K562 (cell line): ENCODE data around the gene LLGL2. TPM values are rescaled to one million over a fixed set of nuclear protein-coding genes. Genes with fewer than 3 reads are reported as not detected.
A peak's percentile ranks its signal among the peaks of the same experiment; 100 is the strongest.

Experiments
- CEBPG ChIP-seq, 3 experiments: fragments of 200-800 bp in 1 of 3; sonication (Bioruptor generic) in 1 of 3; sonication (generic) in 1 of 3; formaldehyde crosslinking in 1 of 3; IDR thresholded peaks in 2 of 3; conservative IDR thresholded peaks in 1 of 3; 2 replicates each; pipeline versions ENCODE4 v1.6.1 to v1.8.0; 2016 to 2022; ENCODE audit warnings: missing compliant biosample characterization in 2 of 3, missing genetic modification characterization in 2 of 3, mild to moderate bottlenecking in 1 of 3, missing genetic modification reagents in 1 of 3
- HEY1 ChIP-seq: fragments of 250-450 bp; sonication (Bioruptor Pico); IDR thresholded peaks from 2 replicates; pipeline ENCODE4 v1.5.0; 2020; ENCODE audit warnings: mild to moderate bottlenecking, moderate library complexity, borderline replicate concordance
- RBBP5 ChIP-seq: fragments of 200-600 bp; sonication (generic); IDR thresholded peaks from 2 replicates; pipeline ENCODE4 v1.6.1; 2012; ENCODE audit warnings: borderline replicate concordance, mild to moderate bottlenecking, low read length, control low read depth, inconsistent platforms; ENCODE audit not compliant: insufficient read depth, poor library complexity, severe bottlenecking
- THAP7 ChIP-seq: fragments of 250-450 bp; sonication (Bioruptor Pico); IDR thresholded peaks from 2 replicates; pipeline ENCODE4 v1.5.0; 2021
- TRIM24 ChIP-seq, 2 experiments: fragments of 450-650 bp; IDR thresholded peaks; 2 replicates each; pipeline ENCODE4 v1.6.1; 2016
- ZNF121 ChIP-seq: sonication (generic); formaldehyde crosslinking; conservative IDR thresholded peaks from 2 replicates; pipeline ENCODE4 v1.8.0; 2022; ENCODE audit warnings: missing genetic modification reagents
- ZNF280A ChIP-seq: fragments of 450-650 bp; IDR thresholded peaks from 2 replicates; pipeline ENCODE4 v1.6.1; 2018; ENCODE audit warnings: mild to moderate bottlenecking, low read depth; ENCODE audit not compliant: partially characterized antibody
- polyA plus RNA-seq, 8 experiments: library from polyadenylated mRNA; depleted of rRNA in 4 of 8; stranded (reverse) in 5 of 8; unstranded in 3 of 8; fragments of >200 nt; fragmentation: Nextera tagmentation in 2 of 8; fragmentation: Illumina TruSeq in 1 of 8; extraction: Ambion mirVana in 2 of 8; extraction: Trizol in 1 of 8; gene quantifications; 2 replicates each; pipeline versions ENCODE4 v1.2.1 to v1.2.3, GENCODE V29; 2011 to 2014; ENCODE audit warnings: inconsistent platforms in 1 of 8, missing spikeins in 1 of 8
- total RNA-seq, 7 experiments: library from RNA; depleted of rRNA in 6 of 7; stranded (reverse); fragments of >200 nt in 6 of 7; fragmentation: Illumina TruSeq in 2 of 7; extraction: Trizol in 2 of 7; gene quantifications; 2 replicates each; pipeline versions ENCODE4 v1.2.1 to v1.2.3, GENCODE V29; 2011 to 2021; ENCODE audit warnings: low replicate concordance in 1 of 7
- TF ChIP-seq, protein P1 (sequence below), 2 experiments: fragments of 450-650 bp; IDR thresholded peaks; 2 replicates each; pipeline ENCODE4 v1.6.1; 2018; ENCODE audit warnings: mild to moderate bottlenecking in 2 of 2, low read depth in 1 of 2; ENCODE audit not compliant: partially characterized antibody in 2 of 2
- TF ChIP-seq, protein P2 (sequence below): fragments of 200-800 bp; sonication (Bioruptor generic); IDR thresholded peaks from 2 replicates; pipeline ENCODE4 v1.6.1; 2017; ENCODE audit warnings: missing genetic modification characterization, missing compliant biosample characterization

The LLGL2 gene
- total and polyA plus RNA-seq, 9 of the 15 experiments (the other 6 are each of a cell fraction or from before 2014, with no cell fraction given): 0.32 to 24.4 (median 10.2) TPM

GRCh38 chr17:75601057-75601987, 75.8 kb downstream of the LLGL2 start (continued):
- TF ChIP-seq, protein P1, sequence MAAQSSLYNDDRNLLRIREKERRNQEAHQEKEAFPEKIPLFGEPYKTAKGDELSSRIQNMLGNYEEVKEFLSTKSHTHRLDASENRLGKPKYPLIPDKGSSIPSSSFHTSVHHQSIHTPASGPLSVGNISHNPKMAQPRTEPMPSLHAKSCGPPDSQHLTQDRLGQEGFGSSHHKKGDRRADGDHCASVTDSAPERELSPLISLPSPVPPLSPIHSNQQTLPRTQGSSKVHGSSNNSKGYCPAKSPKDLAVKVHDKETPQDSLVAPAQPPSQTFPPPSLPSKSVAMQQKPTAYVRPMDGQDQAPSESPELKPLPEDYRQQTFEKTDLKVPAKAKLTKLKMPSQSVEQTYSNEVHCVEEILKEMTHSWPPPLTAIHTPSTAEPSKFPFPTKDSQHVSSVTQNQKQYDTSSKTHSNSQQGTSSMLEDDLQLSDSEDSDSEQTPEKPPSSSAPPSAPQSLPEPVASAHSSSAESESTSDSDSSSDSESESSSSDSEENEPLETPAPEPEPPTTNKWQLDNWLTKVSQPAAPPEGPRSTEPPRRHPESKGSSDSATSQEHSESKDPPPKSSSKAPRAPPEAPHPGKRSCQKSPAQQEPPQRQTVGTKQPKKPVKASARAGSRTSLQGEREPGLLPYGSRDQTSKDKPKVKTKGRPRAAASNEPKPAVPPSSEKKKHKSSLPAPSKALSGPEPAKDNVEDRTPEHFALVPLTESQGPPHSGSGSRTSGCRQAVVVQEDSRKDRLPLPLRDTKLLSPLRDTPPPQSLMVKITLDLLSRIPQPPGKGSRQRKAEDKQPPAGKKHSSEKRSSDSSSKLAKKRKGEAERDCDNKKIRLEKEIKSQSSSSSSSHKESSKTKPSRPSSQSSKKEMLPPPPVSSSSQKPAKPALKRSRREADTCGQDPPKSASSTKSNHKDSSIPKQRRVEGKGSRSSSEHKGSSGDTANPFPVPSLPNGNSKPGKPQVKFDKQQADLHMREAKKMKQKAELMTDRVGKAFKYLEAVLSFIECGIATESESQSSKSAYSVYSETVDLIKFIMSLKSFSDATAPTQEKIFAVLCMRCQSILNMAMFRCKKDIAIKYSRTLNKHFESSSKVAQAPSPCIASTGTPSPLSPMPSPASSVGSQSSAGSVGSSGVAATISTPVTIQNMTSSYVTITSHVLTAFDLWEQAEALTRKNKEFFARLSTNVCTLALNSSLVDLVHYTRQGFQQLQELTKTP (IDR thresholded peaks at IDR 0.05; ENCODE audit: low read depth in 1 of 2, partially characterized antibody in 2 of 2): no peak
- no peak for TF ChIP-seq THAP7 (CRISPR knock-in tag)
- no peak for TF ChIP-seq HEY1 (CRISPR knock-in tag)
- 0 out of 4 replicates have a peak, but pooled peaks of 1 of the 2 experiments have one; percentile 8 for TF ChIP-seq TRIM24 (IDR thresholded peaks at IDR 0.05)
- peak; percentile 93 for TF ChIP-seq ZNF121
- TF ChIP-seq, protein P2, sequence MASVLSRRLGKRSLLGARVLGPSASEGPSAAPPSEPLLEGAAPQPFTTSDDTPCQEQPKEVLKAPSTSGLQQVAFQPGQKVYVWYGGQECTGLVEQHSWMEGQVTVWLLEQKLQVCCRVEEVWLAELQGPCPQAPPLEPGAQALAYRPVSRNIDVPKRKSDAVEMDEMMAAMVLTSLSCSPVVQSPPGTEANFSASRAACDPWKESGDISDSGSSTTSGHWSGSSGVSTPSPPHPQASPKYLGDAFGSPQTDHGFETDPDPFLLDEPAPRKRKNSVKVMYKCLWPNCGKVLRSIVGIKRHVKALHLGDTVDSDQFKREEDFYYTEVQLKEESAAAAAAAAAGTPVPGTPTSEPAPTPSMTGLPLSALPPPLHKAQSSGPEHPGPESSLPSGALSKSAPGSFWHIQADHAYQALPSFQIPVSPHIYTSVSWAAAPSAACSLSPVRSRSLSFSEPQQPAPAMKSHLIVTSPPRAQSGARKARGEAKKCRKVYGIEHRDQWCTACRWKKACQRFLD (CRISPR knock-in tag): no peak
- TF ChIP-seq RBBP5: no peak
- TF ChIP-seq CEBPG (CRISPR knock-in tag; IDR thresholded peaks at IDR 0.05): no peak
- TF ChIP-seq CEBPG (tag; conservative IDR thresholded peaks at IDR 0.05 in 1 of 2, IDR thresholded peaks at IDR 0.05 in 1 of 2): no peak
- TF ChIP-seq ZNF280A: no peak
